Measurements from ENCODE around the gene C17orf67. TPM values are rescaled to one million over a fixed set of nuclear protein-coding genes. Genes with fewer than 3 reads are reported as not detected.

The C17orf67 gene
- total and polyA plus RNA-seq, 9 of the 15 experiments (the other 6 are each of a cell fraction or from before 2014, with no cell fraction given) = 0.07 to 1.7 (median 0.59) TPM

GRCh38 chr17:56756536-56756935 lies 77.2 kb downstream of the C17orf67 start (continued):
- TF ChIP-seq, protein P1, sequence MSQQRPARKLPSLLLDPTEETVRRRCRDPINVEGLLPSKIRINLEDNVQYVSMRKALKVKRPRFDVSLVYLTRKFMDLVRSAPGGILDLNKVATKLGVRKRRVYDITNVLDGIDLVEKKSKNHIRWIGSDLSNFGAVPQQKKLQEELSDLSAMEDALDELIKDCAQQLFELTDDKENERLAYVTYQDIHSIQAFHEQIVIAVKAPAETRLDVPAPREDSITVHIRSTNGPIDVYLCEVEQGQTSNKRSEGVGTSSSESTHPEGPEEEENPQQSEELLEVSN (IDR thresholded peaks at IDR 0.05; ENCODE audit: borderline replicate concordance in 1 of 2, extremely low read depth in 1 of 2, insufficient read depth in 1 of 2, insufficient read length in 1 of 2, low read depth in 1 of 2, low read length in 1 of 2, poor library complexity in 1 of 2, severe bottlenecking in 1 of 2) = no peak
- no peak for TF ChIP-seq PBX2 (CRISPR knock-in tag; IDR thresholded peaks at IDR 0.05; ENCODE audit: low read depth)
- TF ChIP-seq PBX2 (tag; conservative IDR thresholded peaks at IDR 0.05; ENCODE audit: low read depth) = no peak
- TF ChIP-seq ZNF140 (CRISPR knock-in tag; IDR thresholded peaks at IDR 0.05) = no peak
- TF ChIP-seq CHD2 (IDR thresholded peaks at IDR 0.05; ENCODE audit: low read depth, low read length) = no peak
- TF ChIP-seq, protein P2, sequence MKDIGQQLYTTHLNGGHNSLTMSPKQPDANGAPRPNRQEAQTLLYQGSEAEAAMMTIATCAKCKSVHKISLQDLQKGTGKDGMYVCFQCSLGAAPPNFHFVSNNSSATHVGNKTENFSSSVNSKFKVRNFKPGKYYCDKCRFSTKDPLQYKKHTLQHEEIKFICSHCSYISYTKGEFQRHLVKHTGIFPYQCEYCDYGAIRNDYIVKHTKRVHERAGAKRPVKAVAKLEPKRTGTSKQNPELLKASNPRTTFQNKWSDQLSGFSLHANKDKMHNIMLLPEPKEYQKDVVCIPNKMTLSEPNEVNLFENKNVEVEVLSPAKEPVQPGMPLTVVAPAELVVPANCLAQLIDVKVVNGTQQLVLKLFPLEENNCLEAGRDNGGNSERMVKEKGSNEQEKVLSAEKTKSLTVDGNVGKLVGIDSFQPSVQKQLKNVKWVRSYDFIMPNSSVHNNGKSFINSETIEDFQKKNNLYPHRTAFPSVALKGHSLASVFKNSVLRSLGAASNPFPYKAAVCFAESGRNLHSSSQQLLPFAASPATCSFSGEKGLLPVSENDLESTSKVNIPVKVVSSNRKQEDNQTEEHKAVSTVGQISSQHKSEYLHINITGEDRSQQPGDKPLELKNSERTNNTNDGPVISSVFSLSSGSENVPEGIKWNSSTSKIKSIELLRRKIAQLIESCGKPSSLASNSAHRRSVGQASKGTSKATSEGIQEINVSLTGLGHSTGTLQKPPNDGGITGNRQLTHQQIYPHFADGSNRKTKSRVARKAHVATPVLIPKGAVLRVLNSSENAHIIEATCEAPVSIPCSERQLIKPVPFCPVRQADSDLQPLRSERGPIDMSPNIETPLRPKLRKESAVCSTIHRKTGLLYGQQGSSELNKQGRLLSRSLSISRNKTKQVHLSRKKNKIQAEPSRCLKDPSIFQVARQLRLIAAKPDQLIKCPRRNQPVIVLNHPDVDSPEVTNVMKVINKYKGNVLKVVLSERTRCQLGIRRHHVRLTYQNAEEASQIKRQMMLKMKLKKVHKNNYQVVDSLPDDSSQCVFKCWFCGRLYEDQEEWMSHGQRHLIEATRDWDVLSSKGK (CRISPR knock-in tag; IDR thresholded peaks at IDR 0.05) = no peak

Measured in K562 (cell line).